Hematopoietic multipotent progenitor cell treated with erythropoietin and hydrocortisone succinate and interleukin-3 and kit ligand, for 15 days (in vitro differentiated cells): ENCODE results near the gene LRRC3C.
A peak's percentile ranks its signal among the peaks of the same experiment; 100 is the strongest.

ENCODE experiments used
- DNase-seq: peaks from one replicate; pipeline ENCODE4 v3.0.0-alpha.2; 2015; ENCODE audit warnings: low spot score

Gene LRRC3C

GRCh38 chr17:39980351-39981206 is 53.0 kb downstream of the LRRC3C start, which contains the start of gene PSMD3:
Gene PSMD3, plus strand, starts transcription at chr17:39980807. Its CDS starts 164 bp downstream, at chr17:39980971.
- DNase-seq = peak; percentile 99

GRCh38 chr17:39981207-39981741 is 53.7 kb downstream of the LRRC3C start:
- DNase-seq = no peak

GRCh38 chr17:39981766-39982375 is 54.3 kb downstream of the LRRC3C start:
- peak; percentile 14 for DNase-seq

- DNase-seq = no peak
These were observed 60.8 kb downstream of the LRRC3C start for GRCh38 chr17:39988206-39988810.

- DNase-seq = no peak
These were observed 66.9 kb downstream of the LRRC3C start for GRCh38 chr17:39994448-39994847.
